ENCODE data around the gene NCKAP5. TPM values are rescaled to one million over a fixed set of nuclear protein-coding genes. Genes with fewer than 3 reads are reported as not detected.

NCKAP5 gene
- total and polyA plus RNA-seq, 10 donors = 0.39 to 6.0 (median 3.3) TPM

DNA sequence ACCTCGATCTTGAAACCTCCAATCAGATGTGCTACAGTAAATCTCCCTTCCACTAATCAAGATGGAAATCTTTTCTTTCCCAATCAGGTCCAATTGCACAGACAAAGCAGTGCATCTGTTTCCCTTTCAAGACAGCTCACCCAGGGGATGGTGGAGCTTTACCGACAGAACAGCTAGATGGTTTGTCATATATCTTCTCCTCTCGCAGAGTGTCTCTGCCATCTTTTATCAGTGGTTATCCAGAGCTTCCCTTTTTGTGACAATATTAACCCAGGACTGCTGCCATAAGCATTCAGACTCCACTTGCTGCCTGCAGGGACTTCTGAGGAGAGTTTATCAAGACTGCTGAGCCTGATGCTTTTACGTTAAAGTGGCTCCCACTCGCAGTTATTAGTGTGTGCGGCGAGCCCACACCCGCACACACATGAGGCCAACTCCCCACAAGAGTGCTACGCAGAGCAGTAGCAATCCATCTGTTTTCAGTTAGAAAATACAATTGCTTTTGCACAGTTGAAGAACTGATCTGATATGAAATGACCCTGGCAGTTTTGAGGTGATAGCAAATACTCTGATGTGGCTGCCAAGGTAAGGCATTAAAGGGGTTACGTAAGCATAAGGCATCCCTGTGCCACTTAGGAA is 398.9 kb downstream of the NCKAP5 start:
- Histone ChIP-seq H3K27ac (no peak overlapping the region), H3K27me3 (replicated peaks in 1 of 7) (no peaks in the 10 kb centered on the region), H3K4me3 (no peak overlapping the region), H3K9me3 (no peaks in the 10 kb centered on the region), H3K36me3 (no peaks in the 10 kb centered on the region), H3K4me1 (no peaks in the 10 kb centered on the region)
- DNase-seq = no peak
- intact Hi-C loops (cut with DNase I; ENCODE audit: low total_unique reads) = no loop called here
- no peak for TF ChIP-seq POLR2AphosphoS5 (IDR thresholded peaks at IDR 0.05)
- TF ChIP-seq POLR2A (IDR thresholded peaks at IDR 0.05) = no peak
- TF ChIP-seq, protein P1, sequence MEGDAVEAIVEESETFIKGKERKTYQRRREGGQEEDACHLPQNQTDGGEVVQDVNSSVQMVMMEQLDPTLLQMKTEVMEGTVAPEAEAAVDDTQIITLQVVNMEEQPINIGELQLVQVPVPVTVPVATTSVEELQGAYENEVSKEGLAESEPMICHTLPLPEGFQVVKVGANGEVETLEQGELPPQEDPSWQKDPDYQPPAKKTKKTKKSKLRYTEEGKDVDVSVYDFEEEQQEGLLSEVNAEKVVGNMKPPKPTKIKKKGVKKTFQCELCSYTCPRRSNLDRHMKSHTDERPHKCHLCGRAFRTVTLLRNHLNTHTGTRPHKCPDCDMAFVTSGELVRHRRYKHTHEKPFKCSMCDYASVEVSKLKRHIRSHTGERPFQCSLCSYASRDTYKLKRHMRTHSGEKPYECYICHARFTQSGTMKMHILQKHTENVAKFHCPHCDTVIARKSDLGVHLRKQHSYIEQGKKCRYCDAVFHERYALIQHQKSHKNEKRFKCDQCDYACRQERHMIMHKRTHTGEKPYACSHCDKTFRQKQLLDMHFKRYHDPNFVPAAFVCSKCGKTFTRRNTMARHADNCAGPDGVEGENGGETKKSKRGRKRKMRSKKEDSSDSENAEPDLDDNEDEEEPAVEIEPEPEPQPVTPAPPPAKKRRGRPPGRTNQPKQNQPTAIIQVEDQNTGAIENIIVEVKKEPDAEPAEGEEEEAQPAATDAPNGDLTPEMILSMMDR (IDR thresholded peaks at IDR 0.05 in 8 of 11, conservative IDR thresholded peaks at IDR 0.05 in 3 of 11) = no peak
- WGBS, 5 donors = 62 to 73% (median 71%) methylated on average over 10 of the region's 10 CpGs

DNA sequence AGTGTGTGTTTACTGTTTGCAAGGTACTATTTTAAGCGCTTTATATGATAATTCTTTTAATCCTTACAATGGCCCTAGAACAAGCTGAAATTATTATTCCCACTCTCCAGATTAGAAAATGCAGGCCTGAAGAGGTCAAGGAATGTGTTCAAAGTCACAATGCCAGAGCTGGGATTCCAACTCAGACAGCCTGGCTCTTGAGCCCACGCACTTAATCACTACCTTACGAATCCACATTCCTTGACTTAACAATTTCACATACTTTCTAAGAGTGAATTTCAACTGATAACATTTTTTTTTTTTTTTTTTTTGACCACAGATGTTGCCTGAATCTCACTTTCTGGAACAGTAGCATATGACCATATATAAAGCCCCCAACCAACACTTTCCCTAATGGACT is 400.3 kb downstream of the NCKAP5 start:
- Histone ChIP-seq H3K9me3 (no peaks in the 10 kb centered on the region), H3K27ac (no peak overlapping the region), H3K4me3 (no peak overlapping the region), H3K27me3 (replicated peaks in 1 of 7) (no peaks in the 10 kb centered on the region), H3K4me1 (no peaks in the 10 kb centered on the region), H3K36me3 (no peaks in the 10 kb centered on the region)
- 86 to 96% (median 90%) methylated on average over 3 of the region's 3 CpGs for WGBS, 5 donors
- DNase-seq = no peak
- no peak for TF ChIP-seq POLR2AphosphoS5 (IDR thresholded peaks at IDR 0.05)
- TF ChIP-seq, protein P1 (IDR thresholded peaks at IDR 0.05 in 8 of 11, conservative IDR thresholded peaks at IDR 0.05 in 3 of 11) = no peak
- no peak for TF ChIP-seq POLR2A (IDR thresholded peaks at IDR 0.05)
- intact Hi-C loops (cut with DNase I; ENCODE audit: low total_unique reads) = no loop called here

DNA sequence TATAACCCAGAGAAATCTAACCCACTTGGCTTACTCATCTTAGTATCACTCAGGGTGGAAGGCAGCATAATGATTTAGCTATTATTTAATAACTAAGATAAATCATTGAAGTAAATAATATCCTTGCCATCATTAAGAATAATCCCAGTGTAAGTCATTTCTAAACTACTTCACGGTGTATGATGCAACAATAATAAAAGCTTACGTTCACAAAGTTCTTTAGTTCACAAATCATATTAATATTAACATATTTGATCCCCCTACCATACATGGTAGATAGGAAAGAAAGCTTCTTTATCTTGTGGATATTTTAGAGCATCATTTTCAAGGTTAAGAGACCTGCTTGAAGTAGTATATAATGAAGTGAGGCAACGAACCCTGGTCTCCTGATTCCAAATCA is 401.0 kb downstream of the NCKAP5 start:
- no peaks in the 10 kb centered on the region for H3K27me3 ChIP-seq (replicated peaks in 1 of 7)
- H3K27ac ChIP-seq = no peak overlapping the region
- 76 to 88% (median 82%) methylated on average over 3 of the region's 3 CpGs for WGBS, 5 donors
- intact Hi-C loops (cut with DNase I; ENCODE audit: low total_unique reads) = no loop called here
- DNase-seq = no peak
- H3K36me3 ChIP-seq = no peaks in the 10 kb centered on the region
- H3K9me3 ChIP-seq = no peaks in the 10 kb centered on the region
- H3K4me3 ChIP-seq = no peak overlapping the region
- H3K4me1 ChIP-seq = no peaks in the 10 kb centered on the region
- TF ChIP-seq POLR2A (IDR thresholded peaks at IDR 0.05) (no peak), POLR2AphosphoS5 (IDR thresholded peaks at IDR 0.05) (no peak)
- TF ChIP-seq, protein P1 (IDR thresholded peaks at IDR 0.05 in 8 of 11, conservative IDR thresholded peaks at IDR 0.05 in 3 of 11) = no peak

DNA sequence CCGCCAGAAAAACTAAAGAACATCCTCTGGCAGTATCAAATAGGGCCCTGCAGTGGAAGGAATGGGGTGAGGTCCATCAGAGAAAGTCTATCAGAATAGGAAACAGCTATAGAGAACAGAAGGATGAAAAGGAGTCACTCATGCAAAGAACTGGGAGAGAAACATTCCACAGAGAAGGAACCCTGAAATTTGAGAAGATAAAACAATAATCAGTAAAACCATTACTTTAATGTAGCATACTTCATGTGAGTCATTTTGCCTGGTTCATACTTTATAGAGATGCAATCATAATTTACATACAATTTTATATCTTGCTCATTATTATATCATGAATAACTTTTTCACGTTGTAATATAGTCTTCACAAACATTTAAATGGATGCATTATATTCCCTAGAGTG is 402.2 kb downstream of the NCKAP5 start:
- intact Hi-C loops (cut with DNase I; ENCODE audit: low total_unique reads) = no loop called here
- no peaks in the 10 kb centered on the region for H3K4me1 ChIP-seq
- no peaks in the 10 kb centered on the region for H3K27me3 ChIP-seq (replicated peaks in 1 of 7)
- H3K36me3 ChIP-seq = no peaks in the 10 kb centered on the region
- 68 to 87% (median 76%) methylated on average over 2 of the region's 2 CpGs for WGBS, 5 donors
- H3K4me3 ChIP-seq = no peak overlapping the region
- DNase-seq = no peak
- no peaks in the 10 kb centered on the region for H3K9me3 ChIP-seq
- H3K27ac ChIP-seq = no peak overlapping the region
- TF ChIP-seq POLR2AphosphoS5 (IDR thresholded peaks at IDR 0.05) = no peak
- no peak for TF ChIP-seq POLR2A (IDR thresholded peaks at IDR 0.05)
- TF ChIP-seq, protein P1 (IDR thresholded peaks at IDR 0.05 in 8 of 11, conservative IDR thresholded peaks at IDR 0.05 in 3 of 11) = no peak

Measured in spleen (tissue), 11 donors.